Measurements from ENCODE around the gene PIGC.

DNA sequence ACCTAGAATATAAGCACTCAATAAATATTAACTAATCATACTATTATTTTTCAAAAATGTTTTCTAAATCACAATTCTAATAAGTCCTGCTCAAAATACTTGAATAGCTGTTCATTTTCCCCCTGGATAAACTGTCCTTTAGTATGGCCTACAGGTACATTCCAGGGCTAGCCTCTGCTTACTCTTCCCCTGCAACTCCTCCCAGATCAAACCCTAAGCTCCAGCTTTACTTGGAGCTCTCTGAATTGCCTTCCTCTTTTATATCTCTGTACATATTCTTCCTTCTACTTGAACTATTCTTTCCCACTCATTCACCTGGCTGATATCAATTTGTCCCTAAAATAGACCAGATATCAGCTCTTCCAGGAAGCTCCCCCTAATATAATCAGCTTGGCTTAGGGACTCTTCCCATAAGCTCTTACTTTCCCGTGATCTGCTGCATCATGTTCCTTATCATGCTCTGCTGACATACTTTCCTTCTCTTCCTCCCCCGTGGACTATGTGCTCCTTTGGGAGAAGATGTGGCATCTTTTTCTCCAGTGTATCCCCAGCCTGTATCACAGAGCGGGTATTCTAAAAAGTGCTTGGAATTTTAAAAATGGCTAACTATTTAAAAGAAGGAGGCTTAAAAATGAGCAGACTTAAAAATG lies 43.1 kb upstream of the PIGC start:
- no peak for TF ChIP-seq ZNF274 (IDR thresholded peaks at IDR 0.05; ENCODE audit: low read depth, low read length)
- TF ChIP-seq YY1 (IDR thresholded peaks at IDR 0.05; ENCODE audit: insufficient read depth, insufficient read length), result no peak
